Suprapubic skin (tissue), 4 donors: ENCODE data around the gene PAX5.

Source experiments
- EP300 ChIP-seq: sonication (generic); formaldehyde crosslinking; IDR thresholded peaks from one replicate; pipeline ENCODE4 v1.6.1; 2017; ENCODE audit warnings: antibody characterized with exemption
- POLR2A ChIP-seq, 2 donors: fragments of 450-650 bp; IDR thresholded peaks; one replicate each; pipeline ENCODE4 v1.6.1; 2017; ENCODE audit warnings: antibody characterized with exemption in 2 of 2, mild to moderate bottlenecking in 2 of 2, moderate library complexity in 2 of 2
- POLR2AphosphoS5 ChIP-seq, 3 donors: sonication (generic); formaldehyde crosslinking; IDR thresholded peaks; one replicate each; pipeline ENCODE4 v1.6.1; 2017; ENCODE audit warnings: antibody characterized with exemption in 3 of 3
- TF ChIP-seq, protein P1 (sequence below), 2 donors: fragments of 200-600 bp in 1 of 2; fragments of 450-650 bp in 1 of 2; sonication (generic) in 1 of 2; IDR thresholded peaks; one replicate each; pipeline ENCODE4 v1.5.1; 2016 to 2019; ENCODE audit warnings: antibody characterized with exemption in 2 of 2, mild to moderate bottlenecking in 1 of 2, moderate library complexity in 1 of 2

DNA sequence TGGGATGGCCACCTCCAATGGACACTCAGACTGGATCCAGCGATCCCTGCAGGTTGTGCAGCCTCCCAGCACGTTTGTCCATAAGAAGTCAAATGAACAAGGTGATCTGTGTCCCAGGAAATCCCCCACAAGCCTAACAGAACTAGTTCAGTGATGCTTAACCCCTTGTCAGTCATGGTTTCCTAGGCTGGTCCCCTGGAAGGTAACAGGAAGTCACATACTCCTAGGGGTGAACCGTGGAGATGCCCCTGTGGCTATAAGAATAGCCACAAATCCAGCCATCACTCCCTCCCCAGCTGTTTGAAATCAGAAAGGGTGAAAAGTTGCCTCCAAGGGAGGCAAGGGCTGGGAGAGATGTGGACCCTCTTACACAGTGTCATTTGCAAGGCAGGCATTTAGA, 22.5 kb downstream of the PAX5 start:
- TF ChIP-seq POLR2AphosphoS5 (IDR thresholded peaks at IDR 0.05), result no peak
- TF ChIP-seq POLR2A (IDR thresholded peaks at IDR 0.05), result no peak
- TF ChIP-seq, protein P1, sequence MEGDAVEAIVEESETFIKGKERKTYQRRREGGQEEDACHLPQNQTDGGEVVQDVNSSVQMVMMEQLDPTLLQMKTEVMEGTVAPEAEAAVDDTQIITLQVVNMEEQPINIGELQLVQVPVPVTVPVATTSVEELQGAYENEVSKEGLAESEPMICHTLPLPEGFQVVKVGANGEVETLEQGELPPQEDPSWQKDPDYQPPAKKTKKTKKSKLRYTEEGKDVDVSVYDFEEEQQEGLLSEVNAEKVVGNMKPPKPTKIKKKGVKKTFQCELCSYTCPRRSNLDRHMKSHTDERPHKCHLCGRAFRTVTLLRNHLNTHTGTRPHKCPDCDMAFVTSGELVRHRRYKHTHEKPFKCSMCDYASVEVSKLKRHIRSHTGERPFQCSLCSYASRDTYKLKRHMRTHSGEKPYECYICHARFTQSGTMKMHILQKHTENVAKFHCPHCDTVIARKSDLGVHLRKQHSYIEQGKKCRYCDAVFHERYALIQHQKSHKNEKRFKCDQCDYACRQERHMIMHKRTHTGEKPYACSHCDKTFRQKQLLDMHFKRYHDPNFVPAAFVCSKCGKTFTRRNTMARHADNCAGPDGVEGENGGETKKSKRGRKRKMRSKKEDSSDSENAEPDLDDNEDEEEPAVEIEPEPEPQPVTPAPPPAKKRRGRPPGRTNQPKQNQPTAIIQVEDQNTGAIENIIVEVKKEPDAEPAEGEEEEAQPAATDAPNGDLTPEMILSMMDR (IDR thresholded peaks at IDR 0.05), result no peak
- TF ChIP-seq EP300, result no peak
